HepG2 (cell line): ENCODE results near the gene ANP32A. TPM values are rescaled to one million over a fixed set of nuclear protein-coding genes. Genes with fewer than 3 reads are reported as not detected.

Experiments
- ATAC-seq: fragments of 200-7000 bp; cut with Tn5 transposase; 3 replicates; pipeline ENCODE4 v1.9.1; 2020; ENCODE audit warnings: mild to moderate bottlenecking, moderate library complexity
- BruUV-seq: library from RNA; stranded (reverse); fragments of 400-500 nt; replicated peaks from 2 replicates; lab custom pipeline; 2021; lab: Mats Ljungman, UMichigan
- CTCF ChIA-PET: fragments of 300-600 bp; formaldehyde crosslinking; extraction: SDS; loops from one replicate; lab custom pipeline; 2021; ENCODE audit warnings: low total read pairs, inconsistent platforms, low intra/inter-chr PET ratio; lab: Yijun Ruan, JAX
- POLR2A ChIA-PET: fragments of 350-600 bp; sonication (Branson Sonifier 250); formaldehyde crosslinking; loops from one replicate; lab custom pipeline; 2020; ENCODE audit warnings: antibody characterized with exemption, inconsistent platforms; lab: Yijun Ruan, JAX
- DNase-seq: peaks from one replicate; pipeline ENCODE4 v3.0.0-alpha.2; 2015; ENCODE audit warnings: low spot score
- FAIRE-seq: peaks from 3 replicates; lab custom pipeline; 2011; peaks lifted over from hg19 to GRCh38; lab: Jason Lieb, UNC
- H2AFZ ChIP-seq: one replicate; pipeline ENCODE4 v1.6.1; 2011; ENCODE audit warnings: low read length, inconsistent platforms
- H3K27ac ChIP-seq: fragments of 300-600 bp; 3 replicates; pipeline ENCODE4 v1.8.0; 2011; ENCODE audit warnings: mixed run types, mild to moderate bottlenecking, mixed read lengths, low read length, inconsistent platforms; ENCODE audit not compliant: insufficient read depth; ENCODE audit errors: extremely low read length
- H3K27me3 ChIP-seq, 2 experiments: fragments of 200-600 bp in 1 of 2; 2 replicates in 1 of 2; 3 replicates in 1 of 2; pipeline versions ENCODE4 v1.6.0 to v1.8.0; 2011; ENCODE audit warnings: low read length in 2 of 2, mild to moderate bottlenecking in 2 of 2, moderate library complexity in 2 of 2, inconsistent platforms in 1 of 2; ENCODE audit not compliant: insufficient read depth in 2 of 2, control insufficient read depth in 1 of 2
- H3K36me3 ChIP-seq, 2 experiments: fragments of 200-600 bp in 1 of 2; replicated peaks in 1 of 2; 2 replicates in 1 of 2; 3 replicates in 1 of 2; pipeline versions ENCODE4 v1.5.1 to v1.8.0; 2011; ENCODE audit warnings: low read length in 2 of 2, inconsistent platforms in 1 of 2; ENCODE audit not compliant: insufficient read depth in 2 of 2, control insufficient read depth in 1 of 2
- H3K4me1 ChIP-seq: 2 replicates; pipeline ENCODE4 v1.5.1; 2012; ENCODE audit warnings: low read length, inconsistent platforms; ENCODE audit not compliant: insufficient read depth
- H3K4me2 ChIP-seq: 2 replicates; pipeline ENCODE4 v1.6.0; 2011; ENCODE audit warnings: low read depth, low read length, inconsistent platforms
- H3K4me3 ChIP-seq, 3 experiments: fragments of 200-600 bp in 1 of 3; sonication (generic), shearing (Covaris generic) in 1 of 3; replicated peaks in 1 of 3; 2 replicates each; pipeline ENCODE4 v1.5.1; 2011 to 2016; ENCODE audit warnings: low read length in 3 of 3, inconsistent platforms in 2 of 3, low read depth in 2 of 3, mild to moderate bottlenecking in 2 of 3, control low read depth in 1 of 3, mixed read lengths in 1 of 3; ENCODE audit not compliant: insufficient read depth in 1 of 3
- H3K79me2 ChIP-seq: one replicate; pipeline ENCODE4 v1.6.1; 2011; ENCODE audit warnings: low read length, inconsistent platforms; ENCODE audit not compliant: insufficient read depth
- H3K9ac ChIP-seq: 2 replicates; pipeline ENCODE4 v1.6.0; 2011; ENCODE audit warnings: mild to moderate bottlenecking, low read depth, low read length, inconsistent platforms; ENCODE audit not compliant: insufficient read depth
- H3K9me3 ChIP-seq: 2 replicates; pipeline ENCODE4 v1.5.1; 2012; ENCODE audit warnings: mild to moderate bottlenecking, low read length
- H4K20me1 ChIP-seq: 2 replicates; pipeline ENCODE4 v1.6.0; 2011; ENCODE audit warnings: inconsistent platforms, mild to moderate bottlenecking, low read length, moderate library complexity; ENCODE audit not compliant: insufficient read depth
- AKNA ChIP-seq: sonication (generic); formaldehyde crosslinking; IDR thresholded peaks from 2 replicates; pipeline ENCODE4 v1.4.0; 2020; ENCODE audit warnings: missing genetic modification reagents, borderline replicate concordance
- ATF6 ChIP-seq: sonication (generic); formaldehyde crosslinking; conservative IDR thresholded peaks from 2 replicates; pipeline ENCODE4 v1.4.0; 2020; ENCODE audit warnings: missing genetic modification reagents
- ATM ChIP-seq: fragments of 450-650 bp; IDR thresholded peaks from 2 replicates; pipeline ENCODE4 v1.7.1; 2017; ENCODE audit warnings: mild to moderate bottlenecking, borderline replicate concordance
- ESRRA ChIP-seq: sonication (generic); formaldehyde crosslinking; IDR thresholded peaks from 2 replicates; pipeline ENCODE4 v1.5.1; 2020; ENCODE audit warnings: mild to moderate bottlenecking, low read depth, missing genetic modification reagents
- IKZF5 ChIP-seq: IDR thresholded peaks from 2 replicates; pipeline ENCODE4 v1.6.1; 2018; ENCODE audit warnings: missing genetic modification reagents, mild to moderate bottlenecking, missing compliant biosample characterization
- JUNB ChIP-seq: sonication (generic); formaldehyde crosslinking; IDR thresholded peaks from 2 replicates; pipeline ENCODE4 v1.8.0; 2022; ENCODE audit warnings: missing genetic modification reagents, mild to moderate bottlenecking, borderline replicate concordance
- KMT2B ChIP-seq: IDR thresholded peaks from 2 replicates; pipeline ENCODE4 v1.6.1; 2016; ENCODE audit warnings: missing genetic modification reagents, missing compliant biosample characterization
- NFE2L1 ChIP-seq: sonication (generic); formaldehyde crosslinking; IDR thresholded peaks from 2 replicates; pipeline ENCODE4 v1.4.0; 2020; ENCODE audit warnings: missing genetic modification reagents, mild to moderate bottlenecking, borderline replicate concordance
- NPAS2 ChIP-seq: sonication (generic); formaldehyde crosslinking; IDR thresholded peaks from 2 replicates; pipeline ENCODE4 v1.8.0; 2022; ENCODE audit warnings: mild to moderate bottlenecking, missing genetic modification reagents, borderline replicate concordance
- NRL ChIP-seq: sonication (generic); formaldehyde crosslinking; IDR thresholded peaks from 2 replicates; pipeline ENCODE4 v1.5.0; 2020; ENCODE audit warnings: missing genetic modification reagents, mild to moderate bottlenecking, moderate library complexity, borderline replicate concordance
- PCBP1 ChIP-seq: fragments of 200-400 bp; formaldehyde crosslinking; IDR thresholded peaks from 2 replicates; pipeline ENCODE4 v1.6.1; 2017; ENCODE audit warnings: mild to moderate bottlenecking, low read depth, low read length, borderline replicate concordance
- ZNF446 ChIP-seq: sonication (generic); formaldehyde crosslinking; IDR thresholded peaks from 2 replicates; pipeline ENCODE4 v1.5.0; 2020; ENCODE audit warnings: mild to moderate bottlenecking, missing genetic modification reagents
- in situ Hi-C: cut with HindIII; loops from 2 replicates; pipeline ENCODE4 v1.10.0; 2017; ENCODE audit warnings: low pct_unique_long_range_greater_than_20kb; ENCODE audit not compliant: extremely low pct_ligation_motif_present
- intact Hi-C: fragments of 100-400 bp; cut with micrococcal nuclease; formaldehyde crosslinking; loops from one replicate; pipeline ENCODE4 v1.10.0; 2022; ENCODE audit not compliant: unreplicated experiment
- polyA plus RNA-seq, 8 experiments: library from polyadenylated mRNA; depleted of rRNA in 3 of 8; stranded (reverse) in 7 of 8; unstranded in 1 of 8; fragments of >200 nt; fragmentation: Illumina TruSeq in 4 of 8; extraction: Trizol in 4 of 8; gene quantifications; 2 replicates each; pipeline versions ENCODE4 v1.2.1 to v1.2.3, GENCODE V29; 2011 to 2016; ENCODE audit warnings: low read depth in 4 of 8, missing spikeins in 1 of 8, mixed read lengths in 1 of 8; ENCODE audit not compliant: insufficient read depth in 1 of 8
- total RNA-seq, 5 experiments: library from RNA; depleted of rRNA; stranded (reverse); fragments of >200 nt; fragmentation: Illumina TruSeq; extraction: Trizol; gene quantifications; 2 replicates each; pipeline ENCODE4 v1.2.3, GENCODE V29; 2016; ENCODE audit warnings: low read depth in 1 of 5

The ANP32A gene
- total and polyA plus RNA-seq, 2 of the 13 experiments (the other 11 are each of a cell fraction or from before 2014, with no cell fraction given), result 60.6 to 206 TPM

- ATAC-seq (no peak), FAIRE-seq (no peak), DNase-seq (no peak)
- Histone ChIP-seq H3K4me3 (no peak overlapping the region), H3K4me2 (no peak overlapping the region), H2AFZ (no peak overlapping the region), H3K27ac (no peak overlapping the region), H4K20me1 (no peaks in the 10 kb centered on the region), H3K27me3 (peaks cover 0 to 9% of the 10 kb centered on the region in 2 experiments; a peak in 2 of 5 replicates), H3K4me1 (no peaks in the 10 kb centered on the region), H3K9ac (no peak overlapping the region), H3K79me2 (no peaks in the 10 kb centered on the region), H3K36me3 (no peaks in the 10 kb centered on the region), H3K9me3 (no peaks in the 10 kb centered on the region)
- ChIA-PET CTCF (no interaction called here), POLR2A (no interaction called here)
- intact Hi-C loops, result no loop called here
- BruUV-seq, result no TSS peak
- in situ Hi-C loops, result loop anchor here (5.0 kb wide), 1 partner anchor 143 kb away; no protein-coding TSS in a partner anchor
- no peak for TF ChIP-seq ZNF446 (CRISPR knock-in tag)
- TF ChIP-seq NFE2L1 (CRISPR knock-in tag), result no peak
- TF ChIP-seq ESRRA (CRISPR knock-in tag), result no peak
- TF ChIP-seq AKNA (CRISPR knock-in tag), result no peak
- no peak for TF ChIP-seq IKZF5 (CRISPR knock-in tag)
- no peak for TF ChIP-seq PCBP1
- TF ChIP-seq NPAS2, result no peak
- TF ChIP-seq ATF6 (CRISPR knock-in tag), result no peak
- no peak for TF ChIP-seq KMT2B
- no peak for TF ChIP-seq NRL (CRISPR knock-in tag)
- TF ChIP-seq JUNB, result no peak
- no peak for TF ChIP-seq ATM
Measured at GRCh38 chr15:68734352-68734751, 86.3 kb downstream of the ANP32A start.
